ENCODE data around the gene PHF20.

GRCh38 chr20:35917077-35917476 is 145.3 kb downstream of the PHF20 start:
- TF ChIP-seq CTCF (IDR thresholded peaks at IDR 0.05) = no peak
- TF ChIP-seq POLR2A (IDR thresholded peaks at IDR 0.05) = no peak

Data from lower leg skin (tissue), 3 donors.